Measurements from ENCODE around the gene TMEM187. TPM values are rescaled to one million over a fixed set of nuclear protein-coding genes. Genes with fewer than 3 reads are reported as not detected.
A peak's percentile ranks its signal among the peaks of the same experiment; 100 is the strongest.
"Not testable (repeated sequence)": the region's sequence is repeated elsewhere in the genome, so short reads cannot be mapped to it uniquely, and the experiment has no call there.

TMEM187 gene
- total and polyA plus RNA-seq, 3 donors from 2014 or later: 6.1 to 15.7 (median 13.1) TPM

DNA sequence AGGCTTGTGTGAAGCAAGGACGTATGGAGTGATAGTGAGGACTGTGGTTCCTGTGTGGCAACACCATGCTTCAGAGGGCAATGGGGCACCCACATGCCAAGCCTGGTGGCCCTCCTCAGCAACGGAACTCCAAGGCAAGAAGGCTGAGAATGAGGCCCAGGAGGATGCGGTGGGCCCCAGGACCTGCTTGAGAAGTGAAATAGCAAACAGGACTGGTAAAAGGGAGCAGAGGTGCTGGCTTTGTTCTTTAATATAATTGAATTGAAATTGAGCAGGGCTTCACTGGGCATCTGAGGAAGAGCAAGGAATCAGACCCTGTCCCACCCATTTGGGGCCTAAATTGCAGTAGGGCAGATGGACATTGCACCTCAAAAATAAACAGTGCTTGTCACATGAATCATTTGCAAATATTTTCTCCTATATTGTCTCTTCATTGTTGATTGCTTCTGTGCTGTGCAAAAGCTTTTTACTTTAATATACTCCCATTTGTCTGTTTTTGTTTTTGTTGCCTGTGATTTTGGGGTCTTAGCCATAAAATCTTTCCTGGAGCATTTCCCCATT, 2.3 kb downstream of the TMEM187 start:
- WGBS, 2 donors: 40 to 77% methylated on average over 1 to 3 of the region's 3 CpGs

DNA sequence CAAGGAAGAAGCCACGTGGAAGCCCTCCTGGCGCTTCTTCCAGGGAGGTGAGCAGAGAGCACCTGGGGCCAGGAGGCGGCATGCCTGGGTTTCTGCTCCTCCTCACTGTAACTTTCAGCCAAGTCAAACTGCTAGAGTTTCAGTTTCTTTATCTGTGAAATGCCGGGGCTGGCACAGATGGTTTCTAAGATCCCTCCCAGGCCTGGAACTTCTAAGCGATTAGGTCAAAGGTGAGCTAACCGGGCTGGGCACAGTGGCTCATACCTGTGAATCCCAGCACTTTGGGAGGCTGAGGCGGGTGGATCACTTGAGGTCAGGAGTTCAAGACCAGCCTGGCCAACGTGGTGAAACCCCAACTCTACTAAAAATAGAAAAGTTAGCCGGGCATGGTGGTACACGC, 7.8 kb downstream of the TMEM187 start:
- intact Hi-C loops (cut with DNase I; ENCODE audit: low total_unique reads); H3K4me1 ChIP-seq; H3K36me3 ChIP-seq (ENCODE audit: low read depth, missing control alignments); H3K27me3 ChIP-seq; DNase-seq; H3K4me3 ChIP-seq; H3K27ac ChIP-seq; H3K9me3 ChIP-seq: not testable (repeated sequence)
- WGBS, 2 donors: 60 to 64% methylated on average over 3 to 9 of the region's 10 CpGs

More for the DNA sequence above, 2.3 kb downstream of the TMEM187 start:
- TF ChIP-seq, protein P1, sequence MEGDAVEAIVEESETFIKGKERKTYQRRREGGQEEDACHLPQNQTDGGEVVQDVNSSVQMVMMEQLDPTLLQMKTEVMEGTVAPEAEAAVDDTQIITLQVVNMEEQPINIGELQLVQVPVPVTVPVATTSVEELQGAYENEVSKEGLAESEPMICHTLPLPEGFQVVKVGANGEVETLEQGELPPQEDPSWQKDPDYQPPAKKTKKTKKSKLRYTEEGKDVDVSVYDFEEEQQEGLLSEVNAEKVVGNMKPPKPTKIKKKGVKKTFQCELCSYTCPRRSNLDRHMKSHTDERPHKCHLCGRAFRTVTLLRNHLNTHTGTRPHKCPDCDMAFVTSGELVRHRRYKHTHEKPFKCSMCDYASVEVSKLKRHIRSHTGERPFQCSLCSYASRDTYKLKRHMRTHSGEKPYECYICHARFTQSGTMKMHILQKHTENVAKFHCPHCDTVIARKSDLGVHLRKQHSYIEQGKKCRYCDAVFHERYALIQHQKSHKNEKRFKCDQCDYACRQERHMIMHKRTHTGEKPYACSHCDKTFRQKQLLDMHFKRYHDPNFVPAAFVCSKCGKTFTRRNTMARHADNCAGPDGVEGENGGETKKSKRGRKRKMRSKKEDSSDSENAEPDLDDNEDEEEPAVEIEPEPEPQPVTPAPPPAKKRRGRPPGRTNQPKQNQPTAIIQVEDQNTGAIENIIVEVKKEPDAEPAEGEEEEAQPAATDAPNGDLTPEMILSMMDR (IDR thresholded peaks at IDR 0.05): no peak
- TF ChIP-seq POLR2A (IDR thresholded peaks at IDR 0.05): no peak
- Histone ChIP-seq H3K36me3 (ENCODE audit: low read depth, missing control alignments) (no peaks in the 10 kb centered on the region), H3K27me3 (no peaks in the 10 kb centered on the region), H3K27ac (no peak overlapping the region), H3K9me3 (no peaks in the 10 kb centered on the region), H3K4me1 (no peaks in the 10 kb centered on the region), H3K4me3 (no peak overlapping the region)
- intact Hi-C loops (cut with DNase I; ENCODE audit: low total_unique reads): no loop called here
- DNase-seq: no peak

DNA sequence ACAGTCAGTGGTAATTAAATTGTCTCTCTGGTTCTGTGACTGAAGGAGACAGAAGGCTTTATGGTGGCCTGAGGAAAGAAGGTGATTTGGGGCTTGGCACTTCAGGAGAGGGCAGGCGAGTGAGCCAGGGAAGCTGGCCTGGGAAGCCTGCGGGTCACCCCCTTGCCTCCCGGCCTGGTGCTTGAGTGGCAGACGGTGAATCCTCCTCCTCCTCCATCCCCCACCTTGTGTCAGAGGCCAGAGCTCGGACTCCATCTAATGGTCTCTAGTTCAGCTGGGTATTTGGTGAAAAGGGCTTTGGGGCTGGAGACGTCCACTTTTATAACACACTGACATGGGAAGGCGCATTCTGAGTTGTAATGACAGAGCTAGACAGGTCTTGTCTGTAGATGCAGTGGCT, 8.7 kb downstream of the TMEM187 start:
- Histone ChIP-seq H3K4me1 (peaks cover 8% of the 10 kb centered on the region), H3K36me3 (ENCODE audit: low read depth, missing control alignments) (no peaks in the 10 kb centered on the region), H3K27ac (peak overlapping the region; percentile 65 to 83), H3K4me3 (no peak overlapping the region), H3K27me3 (no peaks in the 10 kb centered on the region), H3K9me3 (no peaks in the 10 kb centered on the region)
- DNase-seq: no peak
- TF ChIP-seq POLR2A (IDR thresholded peaks at IDR 0.05): no peak
- 65 to 88% methylated on average over 3 to 7 of the region's 7 CpGs for WGBS, 2 donors
- intact Hi-C loops (cut with DNase I; ENCODE audit: low total_unique reads): no loop called here

DNA sequence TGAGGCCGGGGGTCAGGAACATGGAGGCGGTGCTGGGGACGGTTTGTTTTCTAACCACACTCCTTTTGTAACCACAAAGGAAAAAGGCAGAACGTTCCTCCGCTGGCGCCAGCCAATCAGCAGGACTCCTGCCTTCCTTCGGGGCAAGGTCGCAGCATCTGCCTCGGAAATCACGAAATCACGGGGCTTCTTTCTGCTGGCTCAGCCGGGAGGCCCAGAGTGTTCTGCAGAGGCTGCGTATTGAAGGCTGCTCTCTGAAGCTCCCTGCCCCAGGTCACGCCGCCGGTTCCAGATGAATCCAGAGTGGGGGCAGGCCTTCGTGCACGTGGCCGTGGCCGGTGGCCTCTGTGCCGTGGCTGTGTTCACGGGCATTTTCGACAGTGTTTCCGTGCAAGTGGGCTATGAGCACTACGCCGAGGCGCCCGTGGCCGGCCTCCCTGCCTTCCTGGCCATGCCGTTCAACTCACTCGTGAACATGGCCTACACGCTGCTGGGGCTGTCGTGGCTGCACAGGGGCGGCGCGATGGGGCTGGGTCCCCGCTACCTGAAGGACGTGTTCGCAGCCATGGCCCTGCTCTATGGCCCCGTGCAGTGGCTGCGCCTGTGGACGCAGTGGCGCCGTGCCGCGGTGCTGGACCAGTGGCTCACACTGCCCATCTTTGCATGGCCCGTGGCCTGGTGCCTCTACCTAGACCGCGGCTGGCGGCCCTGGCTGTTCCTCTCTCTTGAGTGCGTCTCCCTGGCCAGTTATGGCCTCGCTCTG, 9.4 kb downstream of the TMEM187 start:
- DNase-seq: peak; percentile 78
- intact Hi-C loops (cut with DNase I; ENCODE audit: low total_unique reads): no loop called here
- WGBS, 2 donors: 50 to 96% methylated on average over 11 to 16 of the region's 52 CpGs
- peaks cover 8% of the 10 kb centered on the region for H3K4me1 ChIP-seq
- H3K4me3 ChIP-seq: no peak overlapping the region
- H3K27me3 ChIP-seq: no peaks in the 10 kb centered on the region
- H3K9me3 ChIP-seq: no peaks in the 10 kb centered on the region
- H3K27ac ChIP-seq: peak overlapping the region; percentile 76 to 83
- TF ChIP-seq POLR2A (IDR thresholded peaks at IDR 0.05): no peak
- TF ChIP-seq, protein P1 (IDR thresholded peaks at IDR 0.05): no peak
- no peaks in the 10 kb centered on the region for H3K36me3 ChIP-seq (ENCODE audit: low read depth, missing control alignments)

DNA sequence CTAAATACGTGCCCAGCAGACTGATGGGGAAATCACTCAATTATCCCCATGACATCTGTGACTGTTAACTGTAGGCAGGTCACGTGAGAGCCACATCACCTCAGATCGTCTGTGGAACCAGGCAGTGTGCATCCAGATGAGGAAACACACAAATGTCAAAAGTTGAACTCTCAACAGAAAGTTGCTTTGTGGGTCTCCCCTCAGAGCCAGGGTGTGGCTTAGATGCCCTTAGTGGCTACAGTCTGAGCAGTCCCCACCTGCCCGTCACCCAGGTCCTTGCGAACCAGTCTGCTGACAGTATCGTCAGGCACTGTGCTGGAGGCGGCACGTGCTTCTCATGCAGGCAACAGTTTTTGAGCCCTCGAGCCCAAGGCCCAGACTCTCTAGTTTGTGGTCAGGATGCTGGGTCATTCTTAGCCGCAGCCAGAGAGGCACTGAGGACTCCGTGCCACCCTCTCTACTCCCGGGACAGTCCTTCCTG, 10.8 kb downstream of the TMEM187 start:
- Histone ChIP-seq H3K9me3 (no peaks in the 10 kb centered on the region), H3K4me3 (no peak overlapping the region), H3K4me1 (peaks cover 8% of the 10 kb centered on the region), H3K27ac (no peak overlapping the region), H3K27me3 (no peaks in the 10 kb centered on the region), H3K36me3 (ENCODE audit: low read depth, missing control alignments) (no peaks in the 10 kb centered on the region)
- WGBS, 2 donors: 87 to 90% methylated on average over 3 to 6 of the region's 12 CpGs
- no peak for DNase-seq
- intact Hi-C loops (cut with DNase I; ENCODE audit: low total_unique reads): no loop called here
- TF ChIP-seq, protein P1 (IDR thresholded peaks at IDR 0.05): no peak
- TF ChIP-seq POLR2A (IDR thresholded peaks at IDR 0.05): no peak
